Neural progenitor cell (in vitro differentiated cells): ENCODE measurements around the gene CAPRIN2. TPM values are rescaled to one million over a fixed set of nuclear protein-coding genes. Genes with fewer than 3 reads are reported as not detected.
A peak's percentile ranks its signal among the peaks of the same experiment; 100 is the strongest.

Source experiments
- DNase-seq: peaks from one replicate; pipeline ENCODE4 v3.0.0-alpha.2; 2016; ENCODE audit warnings: low spot score
- H2AFZ ChIP-seq: fragments of 200-600 bp; sonication (generic); replicated peaks from 2 replicates; pipeline ENCODE4 v1.6.1; 2016; ENCODE audit warnings: antibody characterized with exemption
- H3F3A ChIP-seq: fragments of 200-600 bp; sonication (generic); 2 replicates; pipeline ENCODE4 v1.6.1; 2016; ENCODE audit warnings: antibody characterized with exemption, low read depth
- H3K27ac ChIP-seq: fragments of 200-600 bp; sonication (generic); 2 replicates; pipeline ENCODE4 v1.5.1; 2016; ENCODE audit warnings: mild to moderate bottlenecking
- H3K27me3 ChIP-seq: fragments of 200-600 bp; sonication (generic); 2 replicates; pipeline ENCODE4 v1.6.1; 2016; ENCODE audit warnings: mild to moderate bottlenecking, moderate library complexity
- H3K36me3 ChIP-seq: fragments of 200-600 bp; sonication (generic); 2 replicates; pipeline ENCODE4 v1.5.1; 2016
- H3K4me1 ChIP-seq: fragments of 200-600 bp; sonication (generic); 2 replicates; pipeline ENCODE4 v1.6.1; 2016; ENCODE audit warnings: mixed run types
- H3K4me2 ChIP-seq: fragments of 200-600 bp; sonication (generic); 2 replicates; pipeline ENCODE4 v1.6.1; 2016
- H3K4me3 ChIP-seq: fragments of 200-600 bp; sonication (generic); 2 replicates; pipeline ENCODE4 v1.5.1; 2016
- H3K79me2 ChIP-seq: fragments of 200-600 bp; sonication (generic); 2 replicates; pipeline ENCODE4 v1.6.1; 2016; ENCODE audit warnings: low read depth
- H3K9ac ChIP-seq: fragments of 200-600 bp; sonication (generic); 2 replicates; pipeline ENCODE4 v1.6.1; 2016
- H3K9me3 ChIP-seq: fragments of 200-600 bp; sonication (generic); 2 replicates; pipeline ENCODE4 v1.5.1; 2016; ENCODE audit warnings: low read depth
- H4K20me1 ChIP-seq: fragments of 200-600 bp; sonication (generic); 2 replicates; pipeline ENCODE4 v1.6.1; 2016; ENCODE audit warnings: low read depth
- H3K27ac Mint-ChIP-seq: 3 replicates; pipeline ENCODE4 v1.8.0; 2021; ENCODE audit warnings: mixed read lengths
- H3K27me3 Mint-ChIP-seq: 2 replicates; pipeline ENCODE4 v1.8.0; 2022; ENCODE audit warnings: low read depth, mild to moderate bottlenecking, inconsistent platforms, moderate library complexity, mixed read lengths; ENCODE audit not compliant: insufficient read depth
- H3K36me3 Mint-ChIP-seq: 3 replicates; pipeline ENCODE4 v1.8.0; 2021; ENCODE audit warnings: mixed read lengths
- H3K4me1 Mint-ChIP-seq: 3 replicates; pipeline ENCODE4 v1.8.0; 2021; ENCODE audit warnings: mixed read lengths
- H3K4me3 Mint-ChIP-seq: 3 replicates; pipeline ENCODE4 v1.8.0; 2021; ENCODE audit warnings: mild to moderate bottlenecking, moderate library complexity, mixed read lengths
- H3K9me3 Mint-ChIP-seq: 3 replicates; pipeline ENCODE4 v1.8.0; 2020; ENCODE audit warnings: mixed read lengths
- CTCF ChIP-seq: fragments of 200-600 bp; sonication (generic); IDR thresholded peaks from 2 replicates; pipeline ENCODE4 v1.5.1; 2017; ENCODE audit warnings: antibody characterized with exemption, mild to moderate bottlenecking
- EZH2 ChIP-seq: fragments of 200-600 bp; sonication (generic); IDR thresholded peaks from 2 replicates; pipeline ENCODE4 v1.6.1; 2017; ENCODE audit warnings: antibody characterized with exemption, mild to moderate bottlenecking, moderate library complexity
- EZH2phosphoT487 ChIP-seq: fragments of 200-600 bp; sonication (generic); IDR thresholded peaks from 2 replicates; pipeline ENCODE4 v1.6.1; 2017; ENCODE audit warnings: antibody characterized with exemption
- total RNA-seq: library from RNA; depleted of rRNA; stranded (reverse); fragments of >200 nt; gene quantifications from 2 replicates; pipeline ENCODE4 v1.2.3, GENCODE V29; 2015; ENCODE audit warnings: low replicate concordance

CAPRIN2 gene
- total RNA-seq, 1 donor from 2014 or later = 53.2 TPM

GRCh38 chr12:30761730-30762129 lies 7.0 kb upstream of the CAPRIN2 start:
- Histone ChIP-seq H4K20me1 (no peaks in the 10 kb centered on the region), H3K9ac (no peak overlapping the region), H2AFZ (no peak overlapping the region), H3K27me3 (peaks cover 4% of the 10 kb centered on the region), H3F3A (no peaks in the 10 kb centered on the region), H3K9me3 (no peaks in the 10 kb centered on the region), H3K4me2 (no peak overlapping the region), H3K4me3 (no peak overlapping the region), H3K36me3 (no peaks in the 10 kb centered on the region), H3K27ac (no peak overlapping the region), H3K4me1 (no peaks in the 10 kb centered on the region), H3K79me2 (no peaks in the 10 kb centered on the region)
- DNase-seq = no peak
- Mint-ChIP-seq H3K4me1 (no peaks in the 10 kb centered on the region), H3K4me3 (no peak overlapping the region), H3K27ac (no peak overlapping the region), H3K27me3 (no peaks in the 10 kb centered on the region), H3K9me3 (peaks cover 2% of the 10 kb centered on the region), H3K36me3 (no peaks in the 10 kb centered on the region)
- TF ChIP-seq EZH2phosphoT487 = no peak
- TF ChIP-seq CTCF = no peak

- peaks cover 8% of the 10 kb centered on the region for H4K20me1 ChIP-seq
- H3K27ac ChIP-seq = no peak overlapping the region
- no peaks in the 10 kb centered on the region for H3K36me3 ChIP-seq
- no peak overlapping the region for H3K4me3 ChIP-seq
- peaks cover 14% of the 10 kb centered on the region for H3K4me1 ChIP-seq
- H3K4me1 Mint-ChIP-seq = peaks cover 25% of the 10 kb centered on the region
- H3K9ac ChIP-seq = no peak overlapping the region
- H3K27ac Mint-ChIP-seq = no peak overlapping the region
- no peak for DNase-seq
- TF ChIP-seq EZH2 = no peak
- TF ChIP-seq EZH2phosphoT487 = no peak
- TF ChIP-seq CTCF = no peak
- no peaks in the 10 kb centered on the region for H3K36me3 Mint-ChIP-seq
- H3K9me3 Mint-ChIP-seq = peaks cover 2% of the 10 kb centered on the region
- peaks cover 15% of the 10 kb centered on the region for H3K27me3 ChIP-seq
- no peak overlapping the region for H3K4me2 ChIP-seq
- no peak overlapping the region for H2AFZ ChIP-seq
- no peak overlapping the region for H3K4me3 Mint-ChIP-seq
- H3K79me2 ChIP-seq = peaks cover 18% of the 10 kb centered on the region
- H3K9me3 ChIP-seq = no peaks in the 10 kb centered on the region
- H3F3A ChIP-seq = peaks cover 29% of the 10 kb centered on the region
- H3K27me3 Mint-ChIP-seq = no peaks in the 10 kb centered on the region
Measured at GRCh38 chr12:30757316-30757715, 2.6 kb upstream of the CAPRIN2 start.

- Histone ChIP-seq H3K4me3 (no peak overlapping the region), H3K9ac (no peak overlapping the region), H3K27ac (no peak overlapping the region), H2AFZ (no peak overlapping the region), H3K4me2 (no peak overlapping the region), H3K36me3 (no peaks in the 10 kb centered on the region), H3K27me3 (peaks cover 15% of the 10 kb centered on the region), H3K4me1 (peaks cover 14% of the 10 kb centered on the region), H3F3A (peaks cover 29% of the 10 kb centered on the region), H3K9me3 (no peaks in the 10 kb centered on the region), H4K20me1 (peaks cover 10% of the 10 kb centered on the region), H3K79me2 (peaks cover 29% of the 10 kb centered on the region)
- H3K4me3 Mint-ChIP-seq = peak overlapping the region; percentile 97
- peaks cover 4% of the 10 kb centered on the region for H3K36me3 Mint-ChIP-seq
- TF ChIP-seq CTCF = no peak
- no peak for TF ChIP-seq EZH2phosphoT487
- TF ChIP-seq EZH2 = no peak
- DNase-seq = no peak
- H3K27ac Mint-ChIP-seq = no peak overlapping the region
- H3K4me1 Mint-ChIP-seq = peaks cover 30% of the 10 kb centered on the region
- H3K9me3 Mint-ChIP-seq = peaks cover 2% of the 10 kb centered on the region
- no peaks in the 10 kb centered on the region for H3K27me3 Mint-ChIP-seq
Measured at GRCh38 chr12:30756074-30756473, 1.3 kb upstream of the CAPRIN2 start.

GRCh38 chr12:30755395-30755762 lies 628 bp upstream of the CAPRIN2 start:
- peak overlapping the region; percentile 97 for H3K4me3 Mint-ChIP-seq
- TF ChIP-seq EZH2phosphoT487 (no peak), EZH2 (no peak), CTCF (no peak)
- Histone ChIP-seq H3K36me3 (no peaks in the 10 kb centered on the region), H3K79me2 (peaks cover 36% of the 10 kb centered on the region), H3K27ac (no peak overlapping the region), H3K9ac (no peak overlapping the region), H2AFZ (peak overlapping the region; percentile 96), H4K20me1 (peaks cover 10% of the 10 kb centered on the region), H3K9me3 (no peaks in the 10 kb centered on the region), H3K4me2 (peak overlapping the region; percentile 89), H3K4me1 (peaks cover 14% of the 10 kb centered on the region), H3K27me3 (peaks cover 15% of the 10 kb centered on the region), H3K4me3 (peak overlapping the region; percentile 80), H3F3A (peaks cover 29% of the 10 kb centered on the region)
- no peak for DNase-seq
- H3K27me3 Mint-ChIP-seq = no peaks in the 10 kb centered on the region
- H3K4me1 Mint-ChIP-seq = peaks cover 34% of the 10 kb centered on the region
- H3K36me3 Mint-ChIP-seq = peaks cover 6% of the 10 kb centered on the region
- H3K9me3 Mint-ChIP-seq = no peaks in the 10 kb centered on the region
- no peak overlapping the region for H3K27ac Mint-ChIP-seq
